ENCODE measurements around the gene SCAF11.

SCAF11 gene

GRCh38 chr12:45915405-45915804 lies 75.0 kb downstream of the SCAF11 start:
- FAIRE-seq: no peak

GRCh38 chr12:45914090-45914489 lies 76.3 kb downstream of the SCAF11 start:
- no peak for FAIRE-seq

GRCh38 chr12:45913631-45914030 lies 76.7 kb downstream of the SCAF11 start:
- no peak for FAIRE-seq

- no peak for FAIRE-seq
These were observed 77.6 kb downstream of the SCAF11 start for GRCh38 chr12:45912774-45913173.

GRCh38 chr12:45909041-45909713 lies 81.2 kb downstream of the SCAF11 start:
- FAIRE-seq: no peak

GRCh38 chr12:45907955-45908354 lies 82.4 kb downstream of the SCAF11 start:
- FAIRE-seq: no peak

GRCh38 chr12:45898094-45898493 lies 92.3 kb downstream of the SCAF11 start:
- FAIRE-seq: no peak

- no peak for FAIRE-seq
These were observed 94.4 kb downstream of the SCAF11 start for GRCh38 chr12:45895961-45896360.

- no peak for FAIRE-seq
These were observed 97.1 kb downstream of the SCAF11 start for GRCh38 chr12:45893240-45893639.

- peak; percentile 71 for FAIRE-seq
These were observed 100.1 kb downstream of the SCAF11 start for GRCh38 chr12:45890276-45890675.

- no peak for FAIRE-seq
These were observed 102.8 kb downstream of the SCAF11 start for GRCh38 chr12:45887544-45887943.

- FAIRE-seq: no peak
These were observed 103.7 kb downstream of the SCAF11 start for GRCh38 chr12:45886685-45887084.

GRCh38 chr12:45883187-45883586 lies 107.2 kb downstream of the SCAF11 start:
- peak; percentile 52 for FAIRE-seq

- no peak for FAIRE-seq
These were observed 109.8 kb downstream of the SCAF11 start for GRCh38 chr12:45880533-45880932.

GRCh38 chr12:45879363-45879895 lies 110.9 kb downstream of the SCAF11 start:
- no peak for FAIRE-seq

- FAIRE-seq: no peak
These were observed 111.6 kb downstream of the SCAF11 start for GRCh38 chr12:45878630-45879255.

GRCh38 chr12:45877069-45877468 lies 113.3 kb downstream of the SCAF11 start:
- no peak for FAIRE-seq

GRCh38 chr12:45872446-45872845 lies 117.9 kb downstream of the SCAF11 start:
- no peak for FAIRE-seq

All from G401.6 (cell line).